Activated CD8-positive, alpha-beta memory T cell treated with anti-CD3 and anti-CD28 coated beads, Interleukin-2, amount 50 U/mL, for 24 hours (primary cell): ENCODE data around the gene ZNF160.
"Not testable (repeated sequence)": the region's sequence is repeated elsewhere in the genome, so short reads cannot be mapped to it uniquely, and the experiment has no call there.

Experiments used
- DNase-seq: peaks from one replicate; pipeline ENCODE4 v3.0.0-alpha.2; 2020; ENCODE audit errors: extremely low read depth

ZNF160 gene

GRCh38 chr19:53103234-53104203, at the start of gene ZNF160:
TSS of gene ZNF160 (minus strand) at chr19:53103422. CDS start at chr19:53086276, 17,146 bp downstream.
- peak; percentile 97 for DNase-seq

GRCh38 chr19:53147645-53148044, 44.4 kb upstream of the ZNF160 start:
- DNase-seq = no peak

GRCh38 chr19:53140351-53140750, 37.1 kb upstream of the ZNF160 start:
- no peak for DNase-seq

GRCh38 chr19:53136432-53136831, 33.2 kb upstream of the ZNF160 start:
- DNase-seq = no peak

GRCh38 chr19:53132141-53132991, 29.1 kb upstream of the ZNF160 start, which contains the start of gene ZNF415:
TSS of gene ZNF415 (minus strand) at chr19:53132910. CDS start at chr19:53122676, 10,234 bp downstream.
- no peak for DNase-seq

GRCh38 chr19:53131727-53132126, 28.5 kb upstream of the ZNF160 start:
- DNase-seq = no peak

- DNase-seq = no peak
Measured at GRCh38 chr19:53131085-53131590, 27.9 kb upstream of the ZNF160 start.

- DNase-seq = no peak
Measured at GRCh38 chr19:53130506-53130905, 27.3 kb upstream of the ZNF160 start.

GRCh38 chr19:53126733-53127526, 23.7 kb upstream of the ZNF160 start:
- DNase-seq = not testable (repeated sequence)

- DNase-seq = no peak
Measured at GRCh38 chr19:53123400-53123799, 20.2 kb upstream of the ZNF160 start.

GRCh38 chr19:53112286-53112685, 9.1 kb upstream of the ZNF160 start:
- DNase-seq = no peak

- no peak for DNase-seq
Measured at GRCh38 chr19:53109527-53109926, 6.3 kb upstream of the ZNF160 start.

- DNase-seq = no peak
Measured at GRCh38 chr19:53102756-53103233, 427 bp downstream of the ZNF160 start.

- DNase-seq = no peak
Measured at GRCh38 chr19:53102206-53102755, 941 bp downstream of the ZNF160 start.

GRCh38 chr19:53101518-53101917, 1.7 kb downstream of the ZNF160 start:
- no peak for DNase-seq

- DNase-seq = not testable (repeated sequence)
Measured at GRCh38 chr19:53098570-53098969, 4.7 kb downstream of the ZNF160 start.

GRCh38 chr19:53096982-53097690, 6.1 kb downstream of the ZNF160 start:
- DNase-seq = not testable (repeated sequence)

GRCh38 chr19:53096579-53096978, 6.6 kb downstream of the ZNF160 start:
- not testable (repeated sequence) for DNase-seq

- no peak for DNase-seq
Measured at GRCh38 chr19:53094754-53095575, 8.3 kb downstream of the ZNF160 start.
